ENCODE data around the gene PRPF18.
A peak's percentile ranks its signal among the peaks of the same experiment; 100 is the strongest.
"Not testable (repeated sequence)": the region's sequence is repeated elsewhere in the genome, so short reads cannot be mapped to it uniquely, and the experiment has no call there.

The PRPF18 gene, protein sequence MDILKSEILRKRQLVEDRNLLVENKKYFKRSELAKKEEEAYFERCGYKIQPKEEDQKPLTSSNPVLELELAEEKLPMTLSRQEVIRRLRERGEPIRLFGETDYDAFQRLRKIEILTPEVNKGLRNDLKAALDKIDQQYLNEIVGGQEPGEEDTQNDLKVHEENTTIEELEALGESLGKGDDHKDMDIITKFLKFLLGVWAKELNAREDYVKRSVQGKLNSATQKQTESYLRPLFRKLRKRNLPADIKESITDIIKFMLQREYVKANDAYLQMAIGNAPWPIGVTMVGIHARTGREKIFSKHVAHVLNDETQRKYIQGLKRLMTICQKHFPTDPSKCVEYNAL

DNA sequence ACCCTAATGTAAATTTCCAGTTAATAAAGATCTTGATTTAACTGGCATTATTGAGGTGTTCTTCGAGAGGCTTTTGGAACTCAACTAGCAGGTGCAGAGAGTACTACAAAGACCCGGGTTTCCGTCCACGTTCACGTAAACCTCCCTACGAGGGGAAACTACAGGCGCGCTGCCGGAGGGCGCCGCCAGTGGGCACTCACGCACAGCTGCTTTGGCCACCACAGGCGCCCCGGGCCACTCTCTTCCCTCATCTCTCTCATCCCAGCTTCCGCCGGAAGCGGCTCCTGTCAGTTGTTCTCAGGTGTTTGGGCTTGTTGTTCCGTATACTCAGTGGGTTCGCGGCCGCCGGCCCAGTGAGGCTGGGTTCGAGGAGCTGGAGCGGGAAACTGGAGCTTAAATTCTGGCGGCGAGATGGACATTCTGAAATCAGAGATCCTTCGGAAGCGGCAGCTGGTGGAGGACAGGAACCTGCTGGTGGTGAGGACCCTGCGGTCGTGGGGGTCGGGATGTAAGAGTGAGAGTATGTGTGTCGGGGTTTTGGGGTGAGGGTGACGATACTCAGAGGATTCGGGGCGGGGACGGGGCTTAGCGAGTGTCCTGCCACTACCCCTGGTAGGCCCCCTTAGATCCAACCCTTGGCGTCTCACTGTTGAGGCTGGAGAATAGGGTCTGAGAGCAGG lies at the start of gene PRPF18:
Gene PRPF18, plus strand, starts transcription at position 290 of the 680 bp plus-strand sequence. Its CDS starts 122 bp downstream, at position 412.
- peak; percentile 87 to 90 for DNase-seq (ENCODE audit: low read depth in 2 of 2)

DNA sequence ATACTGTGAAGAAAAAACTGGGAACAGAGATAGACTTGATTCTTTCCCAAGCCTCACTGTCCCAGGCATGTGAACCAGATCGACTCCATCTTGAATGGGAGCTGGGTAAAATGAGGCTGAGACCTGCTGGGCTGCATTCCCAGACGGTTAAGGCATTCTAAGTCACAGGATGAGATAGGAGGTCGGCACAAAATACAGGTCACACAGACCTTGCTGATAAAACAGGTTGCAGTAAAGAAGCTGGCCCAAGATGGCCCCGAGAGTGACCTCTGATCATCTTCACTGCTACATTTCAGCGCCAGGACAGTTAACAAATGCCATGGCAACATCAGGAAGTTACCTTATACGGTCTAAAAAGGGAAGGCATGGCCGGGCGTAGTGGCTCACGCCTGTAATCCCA lies 48.8 kb upstream of the PRPF18 start:
- not testable (repeated sequence) for DNase-seq (ENCODE audit: low read depth in 2 of 2)

DNA sequence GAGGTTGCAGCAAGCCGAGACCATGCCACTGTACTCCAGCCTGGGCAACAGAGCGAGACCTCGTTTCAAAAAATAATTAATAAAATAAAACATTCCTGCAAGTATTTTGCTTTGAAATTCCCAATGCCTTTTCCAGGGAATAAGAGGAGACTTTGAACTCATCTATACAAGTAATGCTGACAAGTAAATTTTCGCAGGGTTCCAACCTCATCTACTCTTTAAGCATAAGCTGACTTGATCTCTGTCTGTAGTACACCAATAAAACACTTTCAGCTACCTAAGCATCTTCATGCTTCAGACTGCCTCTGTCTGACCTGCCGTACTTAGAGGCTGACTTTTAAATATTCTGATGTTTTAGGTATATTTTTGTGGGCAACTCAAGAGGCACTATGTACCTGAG lies 44.2 kb upstream of the PRPF18 start:
- DNase-seq (ENCODE audit: low read depth in 2 of 2) = no peak

DNA sequence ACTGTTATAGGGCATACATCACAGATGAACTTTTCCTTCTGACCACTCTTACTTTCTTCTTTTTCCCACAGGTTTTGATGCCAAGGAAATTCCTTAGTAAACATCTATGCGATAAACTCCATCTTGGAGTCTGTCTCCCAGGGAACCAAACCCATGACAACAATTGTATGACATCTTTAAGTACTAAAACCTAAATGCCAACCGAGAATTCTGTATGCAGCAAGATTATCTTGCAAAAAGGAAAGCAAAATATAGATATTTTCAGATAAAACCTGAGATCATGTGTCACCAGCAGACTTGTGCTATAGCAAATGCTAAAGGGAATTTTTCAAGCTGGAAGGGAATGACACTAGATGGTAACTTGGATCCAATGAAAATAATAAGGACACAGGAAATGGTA lies 36.0 kb upstream of the PRPF18 start:
- no peak for DNase-seq (ENCODE audit: low read depth in 2 of 2)

DNA sequence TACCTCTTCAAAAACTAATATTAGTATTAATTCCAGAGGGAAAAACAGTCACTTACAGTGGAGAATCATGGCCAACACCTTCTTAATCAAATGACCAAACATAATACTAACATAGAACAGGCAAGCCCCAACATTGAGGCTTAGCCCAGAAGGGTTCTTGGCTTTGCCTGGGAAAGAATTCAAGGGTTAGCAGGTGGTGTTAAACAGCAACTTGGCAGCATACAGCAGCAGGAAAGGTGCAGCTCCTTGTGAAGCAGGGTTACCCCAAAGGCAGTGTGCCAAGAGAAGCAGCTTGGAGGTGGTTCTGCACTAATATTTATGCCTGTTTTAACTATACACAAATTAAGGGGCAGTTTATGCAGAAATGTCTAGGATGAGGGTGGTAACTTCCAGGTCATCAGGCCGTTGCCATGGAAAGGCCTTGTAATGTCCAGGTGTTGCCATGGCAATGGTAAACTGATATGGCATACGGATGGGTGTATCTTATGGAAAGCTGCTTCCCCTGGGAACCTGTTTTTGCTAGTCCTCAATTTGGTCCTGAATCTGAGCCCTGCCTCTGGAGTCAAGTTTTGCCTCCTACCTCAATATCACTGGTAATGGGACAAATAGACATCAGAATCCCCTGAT lies 30.8 kb upstream of the PRPF18 start:
- DNase-seq (ENCODE audit: low read depth in 2 of 2) = no peak

DNA sequence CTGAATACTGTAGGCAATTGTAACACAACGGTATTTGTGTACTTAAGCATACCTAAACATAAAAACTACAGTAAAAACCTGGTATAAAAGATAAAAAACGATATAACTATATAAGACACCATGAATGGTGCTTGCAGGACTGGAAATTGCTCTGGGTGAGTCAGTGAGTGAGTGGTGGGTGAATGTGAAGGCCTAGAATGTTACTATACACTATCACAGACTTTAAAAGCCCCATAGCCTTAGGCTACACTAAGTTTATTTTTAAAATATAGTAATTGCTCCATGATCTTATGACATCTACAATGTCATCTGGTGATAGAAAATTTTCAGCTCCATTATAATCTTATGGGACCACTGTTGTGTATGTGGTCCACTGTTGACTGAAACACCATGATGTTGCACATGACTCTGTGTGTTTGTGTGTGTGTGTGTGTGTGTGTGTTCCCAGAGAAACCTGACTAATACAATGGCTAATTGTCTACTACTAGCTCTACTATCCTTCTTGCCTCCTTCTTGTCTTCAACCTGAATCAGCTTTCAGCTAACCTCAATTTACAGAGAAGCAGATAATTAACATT lies 27.6 kb upstream of the PRPF18 start:
- no peak for DNase-seq (ENCODE audit: low read depth in 2 of 2)

DNA sequence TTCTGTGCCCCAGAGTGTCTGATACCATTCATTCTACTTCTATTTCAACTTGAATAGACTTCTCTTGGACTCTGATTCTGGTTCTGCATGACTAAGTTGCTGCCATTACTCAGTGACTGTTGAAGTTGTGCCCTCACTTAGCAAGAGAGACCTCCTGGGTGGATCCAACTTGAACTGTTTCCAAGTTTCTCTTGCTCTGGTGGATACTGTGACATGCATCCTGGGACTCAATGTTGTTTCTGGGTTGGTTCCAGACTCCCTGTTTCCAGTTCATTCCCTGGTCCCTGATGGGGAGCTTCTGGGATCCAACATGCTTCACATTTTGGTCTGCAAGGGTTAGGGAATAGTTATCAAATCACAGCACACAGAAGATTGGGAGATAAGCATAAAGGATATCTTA lies 26.2 kb upstream of the PRPF18 start:
- no peak for DNase-seq (ENCODE audit: low read depth in 2 of 2)

DNA sequence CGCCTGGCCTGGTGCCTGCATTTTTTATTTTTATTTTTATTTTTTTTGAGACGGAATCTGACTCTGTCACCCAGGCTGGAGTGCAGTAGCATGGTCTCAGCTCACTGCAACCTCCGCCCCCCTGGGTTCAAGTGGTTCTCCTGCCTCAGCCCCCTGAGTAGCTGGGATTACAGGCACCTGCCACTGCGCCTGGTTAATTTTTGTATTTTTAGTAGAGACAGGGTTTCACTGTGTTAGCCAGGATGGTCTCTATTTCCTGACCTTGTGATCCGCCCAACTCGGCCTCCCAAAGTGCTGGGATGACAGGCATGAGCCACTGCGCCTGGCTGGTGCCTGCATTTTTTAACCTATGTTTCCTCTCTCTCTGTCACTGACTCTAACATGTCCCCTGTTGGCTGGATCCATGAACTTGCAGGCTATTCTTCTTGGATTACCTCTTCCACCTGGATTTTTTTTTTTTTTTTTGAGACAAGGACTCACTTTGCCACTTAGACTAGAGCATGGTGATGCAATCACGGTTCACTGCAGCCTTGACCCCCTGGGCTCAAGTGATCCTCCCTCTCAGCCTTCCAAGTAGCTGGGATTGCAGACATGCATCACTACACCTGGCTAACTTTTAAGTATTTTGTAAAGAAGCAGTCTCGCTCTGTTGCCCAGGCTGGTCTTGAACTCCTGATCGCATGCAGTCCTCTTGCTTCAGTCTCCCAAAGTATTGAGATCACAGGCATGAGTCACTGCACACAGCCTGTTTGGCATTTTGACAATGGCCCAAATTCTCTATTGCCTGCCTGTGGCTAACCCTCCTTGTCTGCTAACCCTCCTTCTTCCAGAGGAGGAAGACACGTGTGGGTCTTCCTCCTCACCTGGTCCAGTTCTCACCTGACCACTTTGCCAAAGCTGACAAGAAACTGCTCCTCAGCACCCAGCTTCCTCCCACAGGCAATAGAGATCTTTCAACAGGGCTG lies 23.0 kb upstream of the PRPF18 start:
- DNase-seq (ENCODE audit: low read depth in 2 of 2) = no peak

DNA sequence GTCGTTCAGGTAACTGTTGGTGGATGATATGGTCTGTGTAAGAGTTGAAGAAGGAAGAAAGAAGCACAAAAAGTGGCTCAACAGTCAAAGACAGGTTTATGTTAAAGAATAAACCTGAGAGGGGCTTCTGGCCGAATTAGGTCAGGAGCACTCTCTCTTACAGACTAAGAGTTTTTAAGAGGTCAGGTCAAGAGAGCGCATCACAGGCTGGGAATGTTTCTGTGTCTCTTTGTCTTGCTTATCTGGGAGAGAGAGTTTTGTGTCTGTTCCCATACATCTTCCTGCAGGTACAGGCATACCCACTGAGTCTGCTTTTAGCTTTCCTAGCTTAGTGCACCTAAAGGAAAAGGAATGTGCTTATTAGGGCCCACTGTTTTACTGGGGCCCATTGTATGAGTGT lies 22.2 kb upstream of the PRPF18 start:
- DNase-seq (ENCODE audit: low read depth in 2 of 2) = no peak

DNA sequence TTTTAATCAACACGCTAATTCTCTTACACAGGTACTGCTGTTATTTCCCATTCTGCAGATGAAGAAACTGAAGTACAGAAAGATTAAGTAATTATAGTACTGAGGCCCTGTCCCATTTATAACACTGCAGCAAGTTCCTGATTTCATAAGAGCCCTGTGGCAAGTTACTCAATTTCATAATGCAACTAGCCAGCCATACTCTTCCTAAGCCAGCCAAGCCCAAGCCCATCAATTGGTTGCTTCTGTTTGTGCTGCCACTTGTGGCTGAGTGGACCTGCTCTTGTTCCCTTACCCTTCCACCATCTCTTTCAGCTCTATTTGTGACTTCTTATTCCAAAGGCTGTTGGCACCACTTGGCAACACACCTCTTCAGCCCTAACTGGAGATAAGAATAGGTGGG lies 19.7 kb upstream of the PRPF18 start:
- no peak for DNase-seq (ENCODE audit: low read depth in 2 of 2)

DNA sequence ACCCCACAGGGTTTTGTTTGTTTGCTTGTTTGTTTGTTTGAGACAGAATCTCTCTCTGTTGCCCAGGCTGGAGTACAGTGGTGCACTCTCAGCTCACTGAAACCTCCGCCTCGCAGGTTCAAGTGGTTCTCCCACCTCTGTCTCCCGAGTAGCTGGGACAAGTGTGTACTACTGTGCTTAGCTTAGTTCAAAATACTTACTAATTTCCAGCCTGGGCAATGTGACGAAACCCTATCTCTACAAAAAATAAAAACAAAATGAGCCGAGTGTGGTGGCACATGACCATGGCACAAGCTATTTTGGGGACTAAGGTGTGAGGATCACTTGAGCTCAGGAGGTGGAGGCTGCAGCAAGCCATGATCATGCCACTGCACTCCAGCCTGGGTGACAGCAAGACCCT lies 15.2 kb upstream of the PRPF18 start:
- no peak for DNase-seq (ENCODE audit: low read depth in 2 of 2)

DNA sequence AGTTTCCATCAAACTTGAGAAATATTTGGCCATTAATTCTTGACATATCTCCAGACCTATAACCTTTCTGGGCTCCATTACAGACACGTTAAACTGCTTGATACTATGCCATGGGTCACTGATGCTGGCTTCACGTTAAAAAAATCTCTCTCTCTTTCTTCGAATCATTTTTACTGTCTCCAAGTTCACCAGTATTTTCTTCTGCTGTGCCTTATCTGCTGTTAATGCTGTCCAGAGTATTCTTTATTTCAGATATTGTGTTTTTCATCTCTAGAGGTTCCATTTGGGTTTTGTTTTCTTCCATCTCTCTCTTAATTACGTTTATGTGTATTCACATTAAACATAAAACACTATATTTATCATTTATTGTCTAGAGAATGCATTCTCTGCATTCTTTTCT lies 12.8 kb upstream of the PRPF18 start:
- DNase-seq (ENCODE audit: low read depth in 2 of 2) = no peak

DNA sequence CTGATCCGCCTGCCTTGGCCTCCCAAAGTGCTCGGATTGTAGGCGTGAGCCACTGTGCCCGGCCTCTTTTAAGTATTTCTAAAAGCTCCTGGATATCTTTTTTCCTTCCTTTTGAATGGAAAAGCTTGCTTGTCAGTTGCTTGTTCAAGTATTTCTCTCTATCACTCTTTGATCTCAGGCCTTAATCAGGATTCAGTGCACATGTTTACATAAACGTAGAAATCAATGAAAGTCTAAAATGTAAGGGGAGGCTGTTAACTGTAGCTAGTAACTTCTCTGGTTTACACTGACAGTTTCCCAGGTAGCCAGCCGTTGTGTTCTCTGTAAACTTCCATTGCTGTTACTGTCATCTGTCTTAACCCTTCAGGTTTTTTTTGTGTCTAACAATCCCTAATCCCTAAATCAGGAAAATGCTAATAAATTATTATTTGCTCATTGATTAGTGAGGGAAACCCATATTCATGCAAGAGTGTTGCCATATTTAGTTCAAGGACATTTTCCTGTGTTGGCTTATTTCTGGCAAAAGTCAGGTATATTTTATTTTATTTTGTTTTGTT lies 1.5 kb upstream of the PRPF18 start:
- DNase-seq (ENCODE audit: low read depth in 2 of 2) = no peak

DNA sequence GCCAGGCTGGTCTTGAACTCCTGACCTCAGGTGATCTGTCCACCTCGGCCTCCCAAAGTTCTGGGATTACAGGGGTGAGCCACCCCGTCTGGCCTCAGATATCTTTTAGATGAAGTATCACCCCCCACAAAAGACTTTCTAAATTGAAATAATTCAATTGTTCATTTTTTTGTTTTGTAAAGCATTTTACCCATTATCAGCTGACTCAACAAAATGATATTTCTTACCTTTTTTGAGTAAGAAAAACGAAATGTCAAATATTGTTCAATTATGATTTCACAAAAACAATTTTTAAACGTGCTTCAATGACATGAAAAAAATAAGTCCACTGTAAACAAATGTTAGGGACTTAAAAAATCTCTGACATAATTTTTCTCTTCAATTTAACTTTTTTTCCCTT lies 822 bp upstream of the PRPF18 start:
- DNase-seq (ENCODE audit: low read depth in 2 of 2) = no peak

DNA sequence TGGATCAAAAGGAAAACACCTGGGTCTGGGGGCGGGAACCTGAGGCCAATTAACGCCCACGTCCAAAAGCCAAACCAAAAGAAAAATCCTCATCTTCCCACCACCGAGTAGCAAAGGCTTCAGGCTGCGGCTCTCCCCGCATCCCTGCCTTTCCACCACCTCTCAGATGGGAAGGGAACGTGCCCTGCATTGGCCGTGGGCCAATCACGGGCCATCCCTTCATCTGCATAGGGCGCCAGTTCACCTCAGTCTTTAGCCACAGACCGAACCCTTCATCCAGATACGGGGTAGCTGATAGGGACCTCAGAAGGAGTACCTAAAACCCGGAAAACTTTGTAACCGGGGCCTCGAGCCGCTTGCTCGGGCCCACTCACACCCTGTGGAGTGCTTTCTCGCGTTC lies 626 bp downstream of the PRPF18 start:
- DNase-seq (ENCODE audit: low read depth in 2 of 2) = no peak

DNA sequence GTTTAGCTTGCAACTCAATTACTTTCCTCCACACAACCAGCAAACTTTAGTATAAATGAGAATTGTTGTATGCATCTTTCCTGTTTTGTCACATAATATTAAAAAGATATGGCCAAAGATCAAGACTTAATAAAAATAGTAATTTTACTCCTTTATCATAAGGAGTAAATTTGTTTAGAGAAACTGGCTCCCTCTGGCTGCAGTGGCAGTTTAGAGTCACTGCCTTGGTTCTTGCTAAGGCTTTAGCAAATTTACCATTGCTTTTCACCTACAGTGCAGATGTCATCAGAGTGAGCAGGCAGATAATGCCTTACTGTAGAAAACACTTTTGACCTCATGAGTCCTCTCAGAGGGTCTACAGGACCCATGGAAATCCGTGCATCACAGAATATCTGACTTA lies 2.6 kb downstream of the PRPF18 start:
- no peak for DNase-seq (ENCODE audit: low read depth in 2 of 2)

DNA sequence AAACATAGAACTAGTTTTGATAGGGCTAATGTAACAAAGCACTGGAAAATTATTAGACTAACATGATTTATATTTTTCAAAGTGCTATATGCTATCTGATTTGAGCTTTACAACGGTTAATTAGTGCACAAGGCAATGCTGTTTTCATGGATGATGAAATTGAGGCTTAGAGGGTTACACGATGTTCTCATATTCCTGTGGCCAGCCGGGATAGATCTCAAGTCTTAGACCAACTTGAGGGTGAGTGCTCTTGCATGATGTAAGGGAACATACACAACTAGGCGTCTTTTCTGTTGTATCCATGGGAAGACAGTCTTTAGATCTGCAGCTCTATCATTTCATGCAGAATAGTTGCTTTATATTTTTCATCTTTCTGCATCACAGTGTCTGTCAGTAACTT lies 4.1 kb downstream of the PRPF18 start:
- no peak for DNase-seq (ENCODE audit: low read depth in 2 of 2)

DNA sequence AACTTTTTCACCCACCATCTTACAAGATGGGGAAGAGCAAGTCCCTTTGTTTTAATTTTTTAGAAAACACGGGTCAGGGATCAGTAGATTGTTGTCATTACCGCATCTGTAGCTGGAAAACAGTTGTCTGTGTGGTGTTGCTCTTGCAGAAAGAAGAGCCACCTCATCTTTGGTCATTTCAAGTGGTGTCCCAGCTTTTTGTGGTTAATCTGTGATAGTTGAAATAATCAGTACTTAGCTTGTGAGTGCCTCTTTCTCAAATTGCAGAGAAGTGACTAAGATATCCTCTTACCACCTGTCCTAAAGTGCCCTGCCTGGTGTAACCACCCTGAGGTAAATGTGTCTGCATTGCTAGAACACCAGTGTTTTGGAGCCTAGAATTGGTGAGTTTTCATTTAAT lies 5.5 kb downstream of the PRPF18 start:
- DNase-seq (ENCODE audit: low read depth in 2 of 2) = no peak

DNA sequence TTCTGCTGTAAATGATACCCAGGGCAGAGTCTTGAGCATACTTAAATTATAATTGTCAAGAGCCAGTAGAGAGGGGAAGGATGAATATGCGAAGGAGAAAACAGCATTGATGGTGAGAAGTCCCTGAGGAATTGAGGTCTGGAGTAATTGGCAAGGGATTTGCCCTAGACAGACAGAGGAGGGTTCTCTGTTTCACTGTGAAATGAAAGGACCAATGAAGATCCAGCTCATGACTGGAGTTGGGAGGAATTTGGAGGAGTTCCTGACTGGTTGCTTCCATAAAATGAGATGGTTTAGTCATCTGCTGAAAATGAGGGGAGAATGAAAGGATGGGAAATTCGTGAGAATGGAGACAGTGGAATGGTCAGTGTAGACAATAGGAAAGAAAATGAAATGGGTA lies 6.8 kb downstream of the PRPF18 start:
- no peak for DNase-seq (ENCODE audit: low read depth in 2 of 2)

DNA sequence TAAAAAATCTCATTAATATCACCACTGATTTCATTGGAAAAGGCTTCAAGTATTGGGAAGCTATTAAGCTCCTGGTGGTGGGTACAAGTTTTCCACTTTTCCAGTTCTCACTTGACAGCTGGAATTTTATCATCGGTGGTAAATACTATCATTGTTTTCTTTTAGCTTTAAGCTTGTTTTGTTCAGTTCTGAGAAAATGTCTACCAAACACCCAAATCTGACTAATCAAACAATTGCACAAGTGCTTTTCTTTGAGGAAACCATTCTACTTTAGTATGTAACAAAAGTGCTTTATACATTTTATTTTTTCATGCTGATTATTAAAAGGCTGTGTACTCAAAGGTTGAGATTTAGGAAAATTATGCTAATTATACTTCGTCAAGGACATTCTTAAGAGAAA lies 7.9 kb downstream of the PRPF18 start:
- DNase-seq (ENCODE audit: low read depth in 2 of 2) = no peak

DNA sequence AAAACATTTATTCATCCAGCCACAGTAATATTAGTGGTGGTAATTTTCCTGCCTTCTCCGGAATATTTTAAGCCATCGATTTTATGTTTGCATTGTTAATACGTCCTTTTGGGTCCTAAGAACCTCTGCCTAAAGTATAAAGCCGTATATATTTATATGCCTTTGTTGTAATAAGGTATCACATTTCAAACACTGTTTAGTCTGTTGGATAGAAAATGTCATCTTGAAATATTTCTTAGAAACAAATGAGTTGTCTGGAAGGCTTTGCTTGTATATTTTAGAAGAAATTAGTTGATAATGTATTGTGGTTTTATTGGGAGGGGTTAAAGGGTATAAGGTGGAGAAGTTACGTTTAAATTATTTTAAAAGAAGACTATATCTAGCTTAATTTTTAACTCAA lies 11.1 kb downstream of the PRPF18 start:
- no peak for DNase-seq (ENCODE audit: low read depth in 2 of 2)
